ENCODE measurements around the gene HS3ST4. TPM values are rescaled to one million over a fixed set of nuclear protein-coding genes. Genes with fewer than 3 reads are reported as not detected.

HS3ST4 gene
- total RNA-seq, 1 donor from 2014 or later = 0.18 TPM

GRCh38 chr16:26186091-26186615, 494.4 kb downstream of the HS3ST4 start:
- TF ChIP-seq, protein P1, sequence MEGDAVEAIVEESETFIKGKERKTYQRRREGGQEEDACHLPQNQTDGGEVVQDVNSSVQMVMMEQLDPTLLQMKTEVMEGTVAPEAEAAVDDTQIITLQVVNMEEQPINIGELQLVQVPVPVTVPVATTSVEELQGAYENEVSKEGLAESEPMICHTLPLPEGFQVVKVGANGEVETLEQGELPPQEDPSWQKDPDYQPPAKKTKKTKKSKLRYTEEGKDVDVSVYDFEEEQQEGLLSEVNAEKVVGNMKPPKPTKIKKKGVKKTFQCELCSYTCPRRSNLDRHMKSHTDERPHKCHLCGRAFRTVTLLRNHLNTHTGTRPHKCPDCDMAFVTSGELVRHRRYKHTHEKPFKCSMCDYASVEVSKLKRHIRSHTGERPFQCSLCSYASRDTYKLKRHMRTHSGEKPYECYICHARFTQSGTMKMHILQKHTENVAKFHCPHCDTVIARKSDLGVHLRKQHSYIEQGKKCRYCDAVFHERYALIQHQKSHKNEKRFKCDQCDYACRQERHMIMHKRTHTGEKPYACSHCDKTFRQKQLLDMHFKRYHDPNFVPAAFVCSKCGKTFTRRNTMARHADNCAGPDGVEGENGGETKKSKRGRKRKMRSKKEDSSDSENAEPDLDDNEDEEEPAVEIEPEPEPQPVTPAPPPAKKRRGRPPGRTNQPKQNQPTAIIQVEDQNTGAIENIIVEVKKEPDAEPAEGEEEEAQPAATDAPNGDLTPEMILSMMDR (IDR thresholded peaks at IDR 0.05) = no peak
- no peaks in the 10 kb centered on the region for H3K36me3 ChIP-seq
- H3K9me3 ChIP-seq = no peaks in the 10 kb centered on the region
- intact Hi-C loops (cut with DNase I) = no loop called here
- no peak overlapping the region for H3K27ac ChIP-seq
- no peak overlapping the region for H3K4me3 ChIP-seq
- H3K27me3 ChIP-seq (ENCODE audit: low read depth) = peaks cover 3% of the 10 kb centered on the region
- no peaks in the 10 kb centered on the region for H3K4me1 ChIP-seq
- no peak for ATAC-seq
- no peak for DNase-seq

Small RNA genes lying within 50 kb of the gene (microRNA-seq; reads per million reads assigned to microRNA genes)
- not detected for gene MIR548W (ENCODE audit: borderline number of aligned reads)

Data from lower lobe of right lung (tissue), 2 donors.